Measurements from ENCODE around the gene ZNF827.

DNA sequence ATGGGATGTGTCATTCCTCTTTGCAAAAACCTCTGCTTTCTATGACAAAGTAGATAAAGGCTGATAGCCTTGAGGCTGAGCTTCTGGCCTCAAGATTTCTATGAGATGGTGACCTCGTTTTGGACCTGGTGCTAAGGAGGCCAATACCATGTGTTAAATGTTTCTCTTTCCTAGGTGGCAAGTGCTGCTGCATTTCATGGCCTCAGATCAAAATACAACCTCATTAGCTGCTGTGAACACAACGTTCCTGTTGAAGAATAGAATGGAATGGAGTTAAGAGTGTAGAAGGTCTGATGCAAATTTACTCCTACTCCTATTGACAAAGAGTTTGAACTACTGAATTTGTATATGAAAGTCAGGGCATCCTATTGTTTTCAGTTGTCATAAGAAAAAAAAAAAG, 146.6 kb downstream of the ZNF827 start:
- no peak for TF ChIP-seq CTCF (IDR thresholded peaks at IDR 0.05; ENCODE audit: poor library complexity)
- TF ChIP-seq EZH2 (IDR thresholded peaks at IDR 0.05; ENCODE audit: borderline replicate concordance) = no peak
